ENCODE results near the gene ELFN1.

Gene ELFN1

DNA sequence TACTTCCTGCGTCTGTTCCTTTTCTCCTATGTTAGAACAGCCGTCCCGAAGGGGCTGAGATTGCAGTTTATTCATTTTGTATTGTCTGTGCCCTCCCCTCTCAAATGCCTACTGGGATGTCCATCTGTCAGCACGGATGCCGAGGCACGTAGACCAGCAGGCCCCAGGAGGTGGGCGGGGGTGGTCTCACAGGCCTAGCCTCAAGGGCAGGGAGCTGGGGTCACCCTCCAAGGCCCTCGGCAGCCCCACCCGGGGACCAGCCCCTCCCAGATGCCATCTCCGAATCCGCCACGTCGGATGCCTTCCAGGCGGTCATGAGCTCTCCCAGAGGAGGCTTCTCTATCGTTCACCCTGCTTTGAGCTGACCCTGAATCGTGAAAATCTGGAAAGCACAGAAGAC lies 59.7 kb downstream of the ELFN1 start:
- DNase-seq = no peak

DNA sequence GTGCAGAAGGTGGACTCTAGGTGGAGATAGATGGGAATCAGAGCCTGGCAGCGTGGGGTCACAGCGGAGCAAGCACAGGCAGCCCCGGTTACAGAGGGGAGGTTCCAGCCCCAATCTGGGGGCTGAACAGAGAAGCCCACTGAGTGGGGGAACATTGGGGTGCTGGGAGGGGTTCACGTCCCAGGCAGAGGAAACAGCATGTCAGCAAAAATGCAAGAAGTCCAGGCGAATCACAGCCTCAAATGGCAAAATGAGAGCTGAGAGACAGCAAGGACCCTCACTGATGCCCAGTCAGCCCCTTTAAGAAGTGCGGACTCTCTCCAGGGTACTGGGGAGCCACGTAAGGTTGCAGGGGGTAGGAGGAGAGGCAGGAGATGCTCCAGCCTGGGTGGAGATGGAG lies 62.0 kb downstream of the ELFN1 start:
- no peak for DNase-seq

DNA sequence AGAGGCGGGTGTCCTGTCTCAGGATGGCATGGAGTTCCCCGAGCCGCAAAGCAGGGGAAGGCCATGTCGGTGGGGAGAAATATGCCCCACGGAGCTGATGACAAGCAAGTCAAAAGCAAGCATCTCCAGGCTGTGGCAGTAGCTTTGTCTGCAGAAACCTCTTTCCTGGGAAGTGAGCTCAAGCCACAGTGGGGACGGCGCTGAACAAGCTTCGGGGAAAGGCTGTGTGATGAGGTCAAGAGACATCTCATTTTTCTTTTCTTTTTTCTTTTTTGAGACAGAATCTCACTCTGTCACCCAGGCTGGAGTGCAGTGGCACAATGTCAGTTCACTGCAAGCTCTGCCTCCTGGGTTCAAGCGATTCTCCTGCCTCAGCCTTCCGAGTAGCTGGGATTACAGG lies 62.6 kb downstream of the ELFN1 start:
- DNase-seq = no peak

DNA sequence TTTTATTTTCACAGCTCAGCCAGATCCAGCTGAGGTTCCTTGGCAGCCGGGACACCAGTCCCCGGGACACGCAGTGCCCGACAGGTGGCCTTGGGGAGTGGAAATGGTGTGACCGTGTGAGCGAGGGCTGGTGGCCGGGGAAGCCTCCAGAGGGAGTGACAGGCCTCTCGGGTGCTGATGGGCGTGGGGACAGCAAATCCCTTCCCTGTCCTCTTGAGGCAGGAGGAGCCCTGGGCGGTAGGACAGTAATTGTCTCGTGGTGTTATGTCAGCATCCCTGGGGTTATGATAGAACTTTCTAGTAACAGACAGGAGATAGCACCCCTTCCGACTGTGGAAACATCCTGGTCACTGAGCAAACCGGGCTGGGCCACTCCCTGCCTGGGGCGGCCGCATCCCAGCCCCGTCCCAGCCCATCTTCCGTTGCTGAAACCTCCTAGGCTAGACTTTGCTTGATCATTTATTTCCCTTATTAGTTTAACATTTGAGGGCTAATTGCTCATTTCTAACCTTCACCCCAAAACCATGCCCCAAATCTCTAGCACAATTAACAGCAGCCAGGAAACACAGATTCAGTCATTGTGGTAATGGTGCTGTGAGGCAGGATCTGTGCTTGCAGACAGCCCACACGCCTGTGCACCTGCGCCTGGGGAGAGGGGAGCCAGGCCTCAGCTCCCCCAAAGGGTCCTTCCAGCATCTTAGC lies 63.3 kb downstream of the ELFN1 start:
- DNase-seq = no peak

DNA sequence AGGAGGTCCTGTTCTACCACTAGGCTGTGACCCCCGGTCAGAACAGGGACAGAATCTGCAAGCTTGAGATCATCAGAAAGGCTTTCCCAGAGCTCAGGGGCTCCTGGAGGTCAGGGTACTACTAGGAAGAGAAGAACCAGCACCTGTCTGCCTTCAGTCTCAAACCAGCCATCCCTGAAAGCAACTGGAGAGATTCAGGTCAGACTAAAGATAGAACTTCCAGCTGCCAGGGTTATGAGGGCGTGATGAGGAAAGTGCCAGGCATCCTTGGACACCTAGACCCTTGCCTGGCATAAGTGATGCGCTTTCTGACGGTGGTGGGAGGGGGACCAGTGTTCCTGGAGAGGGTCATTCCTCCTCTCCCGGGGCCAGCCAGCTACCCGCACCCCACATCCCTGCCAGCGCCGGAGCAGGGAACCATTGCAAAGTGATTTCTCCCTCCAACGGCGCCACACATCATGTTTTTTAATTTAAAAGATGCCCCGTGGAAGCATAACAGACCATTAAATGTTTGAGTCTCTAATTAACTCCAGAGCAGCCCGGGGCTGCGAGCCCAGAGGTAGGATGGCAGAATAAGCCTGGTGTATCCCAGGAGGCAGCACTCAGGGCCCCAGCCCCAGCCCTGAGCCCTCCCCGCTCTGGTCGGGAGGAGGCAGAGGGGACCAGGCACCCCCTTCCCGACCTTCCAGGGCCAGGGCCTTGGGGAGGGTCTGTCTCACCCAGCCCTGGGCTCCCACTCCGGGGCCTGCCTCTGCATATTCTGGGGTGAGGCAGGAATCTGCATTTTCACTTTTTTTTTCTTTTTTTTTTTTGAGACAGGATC lies 64.0 kb downstream of the ELFN1 start:
- no peak for DNase-seq

DNA sequence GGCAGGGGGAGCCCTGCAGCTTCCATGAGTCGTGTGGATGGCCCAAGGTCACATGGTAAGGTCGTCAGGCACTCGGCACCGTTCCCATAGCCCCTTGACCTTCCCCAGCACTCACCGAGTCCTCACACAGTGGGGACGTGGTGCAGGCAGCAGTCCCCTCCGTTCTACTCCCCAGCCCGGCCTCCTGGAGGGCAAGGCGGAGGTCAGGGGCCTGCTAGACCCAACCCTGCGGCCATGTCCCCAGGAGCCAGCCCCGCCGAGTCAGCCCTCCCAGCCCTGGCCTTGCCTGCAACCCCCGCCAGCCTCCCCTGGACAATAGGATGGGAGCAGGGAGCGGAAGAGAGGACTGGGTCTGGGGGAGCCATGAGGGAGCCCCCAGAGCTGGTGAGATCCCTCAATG lies 65.2 kb downstream of the ELFN1 start:
- no peak for DNase-seq

DNA sequence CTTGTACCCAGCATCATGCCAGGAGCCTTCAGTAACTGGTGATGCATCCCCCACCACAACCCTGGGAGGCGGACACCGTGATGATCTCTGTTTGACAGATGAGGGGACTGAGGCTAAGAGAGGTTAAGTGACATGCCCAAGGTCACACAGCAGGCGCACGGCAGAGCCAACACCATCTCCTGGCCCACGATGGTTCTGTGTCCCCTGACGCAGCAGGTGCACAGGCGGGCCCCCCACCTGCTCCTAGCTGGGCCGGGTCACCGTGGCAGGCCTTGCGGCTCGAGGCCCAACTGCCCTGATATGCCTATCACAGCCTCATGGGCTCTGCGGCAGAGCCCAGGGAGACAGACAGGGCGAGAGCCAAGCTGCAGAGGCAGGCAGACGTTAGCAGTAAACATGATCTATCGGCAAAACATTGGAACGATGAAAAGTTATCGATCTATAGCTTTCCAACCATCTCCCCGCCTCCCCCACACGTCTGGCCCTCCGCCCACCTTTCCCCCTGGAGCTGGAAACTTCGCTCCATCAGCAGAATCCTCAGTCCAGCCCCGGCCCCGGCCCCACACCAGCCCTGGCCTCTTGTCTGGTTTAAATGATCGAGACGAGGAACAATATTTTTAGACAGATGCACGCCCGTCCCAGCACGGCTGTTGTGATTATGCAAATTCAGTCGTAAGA lies 65.9 kb downstream of the ELFN1 start:
- no peak for DNase-seq

DNA sequence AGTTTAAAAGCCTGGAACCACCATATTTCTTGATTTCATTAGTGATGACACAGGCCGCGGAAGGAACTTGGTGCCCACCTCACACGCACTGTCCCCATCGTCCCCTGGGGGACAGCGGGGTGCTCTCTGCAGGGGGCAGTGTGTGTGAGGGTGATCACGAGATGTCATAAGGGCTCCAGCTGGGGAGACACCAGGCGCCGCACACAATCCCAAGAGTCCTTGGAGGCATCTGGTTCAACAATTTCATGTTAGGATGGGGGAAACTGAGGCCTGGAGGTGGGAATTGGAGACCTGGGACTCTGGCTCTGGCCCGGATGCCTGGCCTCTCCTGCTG lies 66.4 kb downstream of the ELFN1 start:
- no peak for DNase-seq

DNA sequence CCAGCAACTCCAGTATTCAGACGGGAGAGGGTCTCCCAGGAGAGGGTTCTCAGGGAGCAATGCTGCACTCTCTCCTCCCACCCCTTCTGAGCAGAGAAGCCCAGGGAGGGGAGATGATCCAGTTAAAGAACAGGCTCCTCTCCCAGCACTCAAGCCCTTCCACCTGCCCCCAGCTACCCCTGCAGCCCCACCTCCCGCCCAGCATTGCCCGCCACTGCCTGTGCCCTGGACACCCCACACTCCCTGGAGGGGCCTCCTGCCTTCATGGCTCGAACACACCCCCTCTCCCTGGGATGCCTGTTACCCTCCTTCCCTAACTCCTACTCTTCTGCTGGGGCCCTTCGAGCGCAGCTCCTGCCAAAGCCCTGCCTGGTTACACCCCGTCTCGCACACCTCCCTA lies 66.8 kb downstream of the ELFN1 start:
- DNase-seq = no peak

DNA sequence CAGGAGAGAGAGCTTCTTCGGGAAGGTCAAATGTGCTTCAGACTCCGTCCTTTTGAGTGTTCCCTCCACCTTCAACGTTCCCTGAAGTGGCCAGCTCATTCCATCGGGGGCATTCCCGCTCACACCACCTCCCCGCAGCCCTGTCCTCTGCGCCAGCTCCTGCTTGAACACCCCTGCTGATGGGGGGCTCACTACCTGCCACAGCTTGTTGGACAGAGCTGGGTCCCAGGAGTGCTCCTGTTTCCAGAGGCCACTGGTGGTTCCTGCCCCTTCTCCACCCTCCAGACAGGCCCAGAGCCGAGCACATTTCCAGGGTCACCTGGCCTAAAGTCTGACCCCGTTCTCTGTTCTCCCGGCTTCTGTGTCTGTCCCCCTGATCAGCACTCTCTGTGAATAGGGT lies 67.4 kb downstream of the ELFN1 start:
- DNase-seq = no peak

DNA sequence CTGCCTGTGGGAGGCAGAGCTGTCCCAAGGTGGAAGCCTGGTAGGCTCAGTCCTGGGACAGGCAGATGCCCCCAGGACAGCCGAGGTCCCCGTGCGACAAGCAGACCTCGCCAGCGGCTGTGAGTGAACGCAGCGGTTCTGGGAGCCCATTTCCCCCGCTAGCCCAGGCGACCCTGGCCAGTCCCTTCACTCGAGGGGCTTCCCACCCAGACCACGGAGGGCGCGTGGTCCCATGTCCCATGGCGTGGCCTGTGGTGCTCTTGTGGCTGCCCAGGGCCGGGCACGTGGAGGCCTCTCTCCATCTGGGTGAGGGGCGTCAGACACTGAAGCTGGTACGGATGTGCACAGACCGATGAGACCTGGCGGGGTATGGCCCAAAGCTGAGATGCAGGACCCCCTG lies 67.9 kb downstream of the ELFN1 start:
- DNase-seq = no peak

DNA sequence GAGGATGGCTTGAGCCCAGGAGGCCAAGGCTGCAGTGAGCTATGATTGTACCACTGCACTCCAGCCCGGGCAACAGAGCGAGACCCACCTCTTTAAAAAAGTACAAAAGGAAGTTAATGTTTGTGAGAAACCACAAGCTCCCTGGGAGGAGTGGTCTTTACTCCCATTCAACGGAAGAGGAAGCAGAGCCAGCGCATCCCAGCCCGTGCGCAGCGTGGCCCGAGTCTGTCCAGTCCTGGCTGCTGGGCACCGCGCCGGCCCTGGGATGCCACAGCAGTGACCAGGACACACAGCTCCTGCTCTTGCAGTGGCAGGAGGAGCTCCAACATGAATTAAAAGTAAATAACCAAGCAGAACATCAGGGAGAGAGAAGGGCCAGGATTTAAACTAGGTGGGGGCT lies 68.4 kb downstream of the ELFN1 start:
- no peak for DNase-seq

DNA sequence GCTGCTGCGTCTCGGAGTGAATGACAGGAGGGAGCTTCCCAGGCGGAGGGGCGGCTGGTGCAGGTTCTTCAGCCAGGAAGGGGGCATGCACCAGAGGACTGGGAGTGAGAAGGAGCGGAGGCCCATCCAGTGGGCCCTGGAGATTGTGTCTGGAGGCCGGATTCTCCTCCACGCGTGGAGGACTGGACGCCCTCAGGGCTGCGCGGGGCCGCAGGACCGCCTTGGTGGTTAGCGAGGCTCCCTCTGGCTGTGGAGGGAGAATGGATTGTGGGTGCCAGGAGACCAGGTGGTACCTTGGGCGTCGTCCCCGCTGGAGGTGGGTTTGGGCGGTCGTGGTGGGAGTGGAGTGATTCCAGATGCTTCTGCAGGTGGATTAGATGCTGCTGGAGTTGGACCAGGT lies 68.9 kb downstream of the ELFN1 start:
- no peak for DNase-seq

DNA sequence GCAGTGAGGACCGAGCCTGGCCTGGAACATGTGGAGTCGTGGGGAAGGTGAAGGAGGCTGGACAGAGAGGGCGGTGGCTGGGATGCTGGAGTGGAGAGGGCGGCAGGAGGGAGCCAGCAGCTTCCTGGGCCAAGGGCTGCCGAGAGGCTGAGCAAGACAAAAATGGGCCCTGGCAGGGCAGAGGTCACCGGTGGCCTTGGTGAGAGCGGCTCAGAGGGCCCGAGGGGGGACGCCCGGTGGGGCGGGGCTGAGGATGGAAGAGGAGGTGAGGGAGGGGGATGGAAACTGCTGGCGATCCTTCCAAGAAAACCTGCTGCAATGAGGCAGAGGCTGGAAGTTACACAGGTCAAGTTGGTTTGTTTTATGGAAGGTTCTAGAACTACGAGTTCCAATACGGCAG lies 69.5 kb downstream of the ELFN1 start:
- no peak for DNase-seq

DNA sequence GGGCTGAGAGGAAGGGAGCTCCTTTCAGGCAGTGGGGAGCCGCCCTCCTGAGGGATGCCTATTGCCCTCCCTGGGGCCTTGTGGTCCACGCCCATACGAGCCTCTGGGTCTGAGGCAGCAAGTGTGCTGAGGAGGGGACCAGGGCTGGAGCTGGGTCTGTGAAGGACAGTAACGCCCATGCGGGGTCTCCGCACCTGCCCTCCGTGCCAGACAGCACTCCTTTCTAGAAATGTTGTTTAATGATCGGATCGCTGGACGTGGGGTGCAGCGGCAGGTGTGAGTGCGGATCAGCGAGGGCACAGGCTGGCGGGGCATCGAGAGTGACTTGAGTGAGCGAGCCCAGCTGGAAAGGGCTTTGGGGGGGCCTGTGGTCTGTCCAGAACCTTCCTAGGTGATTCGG lies 70.1 kb downstream of the ELFN1 start:
- no peak for DNase-seq

DNA sequence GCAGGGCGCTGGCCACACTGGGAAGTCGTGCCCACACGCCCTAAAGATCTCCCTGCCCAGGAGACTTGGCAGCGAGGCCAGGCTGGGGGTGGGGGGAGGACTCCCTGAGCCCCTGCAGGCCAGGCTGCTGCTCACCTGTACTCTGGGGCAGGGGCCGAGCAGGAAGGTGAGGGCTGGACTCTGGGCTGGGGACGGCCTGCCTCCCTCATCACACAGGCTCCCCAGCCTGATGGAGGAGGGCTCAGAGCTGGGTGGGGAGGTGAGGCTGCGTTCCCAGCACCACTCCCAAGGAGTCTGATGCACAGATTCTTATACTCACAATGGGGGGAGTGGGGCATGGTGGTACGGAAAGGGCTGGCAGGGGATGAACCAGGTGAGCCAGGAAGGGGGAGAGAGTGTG lies 71.2 kb downstream of the ELFN1 start:
- DNase-seq = no peak

DNA sequence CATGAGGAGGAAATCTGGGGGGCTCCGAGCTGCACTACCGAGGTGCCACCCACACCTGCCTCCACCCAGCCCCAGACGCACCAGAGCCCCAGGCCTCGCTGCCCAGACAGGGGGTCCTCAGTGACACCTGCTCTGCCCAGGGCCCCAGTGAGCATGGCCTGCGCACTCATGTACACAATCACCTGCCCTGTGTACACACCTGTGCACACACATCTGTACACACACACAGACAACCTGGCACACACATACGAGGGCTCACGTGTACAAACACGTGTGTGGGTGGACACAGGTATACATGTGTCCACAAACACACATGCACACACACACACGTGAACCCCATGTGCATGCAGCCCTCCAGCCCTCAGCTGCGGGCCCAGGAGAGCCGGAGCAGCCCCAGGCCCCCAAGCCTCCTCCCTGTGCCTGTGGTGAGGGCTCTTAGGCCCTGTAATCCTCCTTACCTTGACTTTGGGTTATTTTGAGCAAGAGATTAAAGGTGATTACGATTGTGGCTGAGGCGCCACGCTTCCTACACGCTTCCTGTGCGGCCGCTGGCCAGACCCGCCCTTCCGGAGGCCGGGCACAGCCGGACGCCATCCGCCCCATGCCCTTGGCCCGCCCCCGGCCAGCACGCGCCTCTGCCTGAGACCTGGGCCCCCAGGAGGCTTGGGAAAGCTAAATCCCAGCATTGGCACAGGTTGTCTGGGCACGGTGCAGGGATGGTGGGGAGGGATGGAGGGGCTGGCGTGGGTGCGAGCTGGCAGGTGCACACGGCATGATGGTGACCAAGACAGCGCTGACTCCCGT lies 71.9 kb downstream of the ELFN1 start:
- DNase-seq = no peak

DNA sequence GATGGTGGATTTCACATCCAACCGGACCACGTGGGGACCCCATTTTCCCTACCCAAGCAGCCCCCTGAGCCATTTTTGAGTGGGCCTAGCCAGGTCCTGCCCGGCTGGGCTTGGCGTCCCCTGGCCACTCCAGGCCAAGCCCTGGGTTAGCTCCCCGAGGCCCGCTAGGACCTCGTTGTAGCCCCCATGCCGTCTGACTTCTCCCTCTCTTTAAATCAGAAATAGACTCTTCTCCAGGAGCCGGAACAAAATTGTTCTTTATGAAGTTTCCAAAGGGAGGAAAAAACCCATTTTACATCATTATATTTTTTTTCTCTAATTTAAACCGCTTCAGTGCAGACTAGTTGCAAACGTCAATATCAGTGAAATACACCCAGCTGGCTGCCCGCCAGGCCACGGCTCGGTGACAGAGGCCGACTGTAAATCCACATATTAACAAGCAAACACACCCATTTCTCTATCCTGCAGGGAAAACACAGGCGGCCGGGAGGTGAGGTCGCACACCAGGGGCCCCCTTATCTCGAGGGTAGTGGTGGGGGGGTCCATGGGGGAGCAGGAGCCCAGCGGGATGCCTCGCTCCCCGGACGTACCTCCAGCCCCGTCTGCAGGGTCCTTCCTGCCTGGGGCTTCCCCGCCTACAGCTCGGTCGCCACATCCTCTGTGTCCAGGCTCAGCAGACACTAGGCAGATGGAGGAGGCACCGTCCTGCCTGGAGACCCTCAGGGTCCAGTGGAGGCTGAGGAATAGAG lies 72.7 kb downstream of the ELFN1 start:
- no peak for DNase-seq

DNA sequence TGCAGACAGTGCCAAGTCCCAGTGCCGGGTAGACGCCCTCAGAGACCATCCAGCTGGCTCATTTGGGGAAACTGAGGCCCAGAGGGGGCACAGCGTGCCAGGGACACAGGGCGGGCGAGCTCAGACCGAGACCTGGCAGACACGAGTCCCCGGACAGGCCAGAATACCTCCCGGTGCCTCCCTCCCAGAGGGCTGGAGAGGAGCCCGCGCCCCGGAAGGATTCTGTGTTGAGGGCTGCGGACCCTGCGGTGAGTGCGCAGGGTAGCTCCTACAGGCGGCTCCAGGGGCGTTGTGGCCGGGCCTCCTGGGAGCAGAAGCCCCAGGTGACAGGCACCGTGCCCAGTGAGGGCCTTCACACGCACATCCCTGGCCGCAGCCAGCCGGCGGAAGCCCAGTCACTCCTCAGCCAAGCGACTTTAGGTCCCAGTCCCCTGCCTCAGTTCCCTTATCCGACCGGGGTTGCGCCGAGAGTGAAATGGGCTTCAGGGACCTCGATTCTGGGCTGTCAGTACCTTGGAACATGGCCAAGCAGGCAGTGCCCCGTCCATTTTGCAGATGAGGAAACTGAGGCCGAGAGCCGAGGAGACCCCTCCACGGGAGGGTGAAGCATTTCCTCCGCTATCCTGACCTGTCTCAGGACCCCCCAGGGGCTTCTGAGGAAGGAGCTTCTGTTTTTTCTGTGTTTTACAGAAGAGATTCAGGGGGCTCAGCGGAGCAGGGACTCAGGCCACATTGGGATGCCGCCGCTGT lies 73.6 kb downstream of the ELFN1 start:
- DNase-seq = no peak

DNA sequence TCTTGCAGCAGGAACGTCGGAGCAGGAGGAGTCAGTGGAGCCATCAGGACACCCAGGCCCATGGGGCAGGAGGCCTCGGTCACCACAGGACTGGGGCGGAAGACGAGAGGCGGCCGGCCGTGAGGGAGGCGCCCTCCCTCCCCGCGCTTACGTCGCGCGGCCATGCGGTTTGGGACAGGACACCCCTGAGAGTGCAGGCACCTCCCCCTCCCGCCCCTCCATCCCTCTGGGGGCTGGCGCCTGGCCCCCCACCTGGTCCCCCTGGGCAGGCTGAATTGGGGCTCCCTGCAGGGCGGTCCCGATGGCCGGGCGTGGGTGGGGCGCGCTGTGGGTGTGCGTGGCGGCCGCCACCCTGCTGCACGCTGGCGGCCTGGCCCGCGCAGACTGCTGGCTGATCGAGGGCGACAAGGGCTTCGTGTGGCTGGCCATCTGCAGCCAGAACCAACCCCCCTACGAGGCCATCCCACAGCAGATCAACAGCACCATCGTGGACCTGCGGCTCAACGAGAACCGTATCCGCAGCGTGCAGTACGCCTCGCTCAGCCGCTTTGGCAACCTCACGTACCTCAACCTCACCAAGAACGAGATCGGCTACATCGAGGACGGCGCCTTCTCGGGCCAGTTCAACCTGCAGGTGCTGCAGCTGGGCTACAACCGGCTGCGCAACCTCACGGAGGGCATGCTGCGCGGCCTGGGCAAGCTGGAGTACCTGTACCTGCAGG lies 74.4 kb downstream of the ELFN1 start:
- DNase-seq = no peak

DNA sequence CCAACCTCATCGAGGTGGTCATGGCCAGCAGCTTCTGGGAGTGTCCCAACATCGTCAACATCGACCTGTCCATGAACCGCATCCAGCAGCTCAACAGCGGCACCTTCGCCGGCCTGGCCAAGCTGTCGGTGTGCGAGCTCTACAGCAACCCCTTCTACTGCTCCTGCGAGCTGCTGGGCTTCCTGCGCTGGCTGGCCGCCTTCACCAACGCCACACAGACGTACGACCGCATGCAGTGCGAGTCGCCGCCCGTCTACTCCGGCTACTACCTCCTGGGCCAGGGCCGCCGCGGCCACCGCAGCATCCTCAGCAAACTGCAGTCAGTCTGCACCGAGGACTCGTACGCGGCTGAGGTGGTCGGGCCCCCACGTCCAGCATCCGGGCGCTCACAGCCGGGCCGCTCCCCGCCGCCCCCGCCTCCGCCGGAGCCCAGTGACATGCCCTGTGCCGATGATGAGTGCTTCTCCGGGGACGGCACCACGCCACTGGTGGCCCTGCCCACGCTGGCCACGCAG lies 75.0 kb downstream of the ELFN1 start:
- no peak for DNase-seq

Measured in SIG-M5 (cell line).